OCI-LY1 (cell line): ENCODE measurements around the gene ST7L.

ENCODE experiments used
- EZH2 ChIP-seq: fragments of 200-600 bp; sonication (generic), shearing (Covaris generic); IDR thresholded peaks from 2 replicates; pipeline ENCODE4 v1.8.0; 2017; ENCODE audit warnings: borderline replicate concordance, mixed run types, mild to moderate bottlenecking, antibody characterized with exemption, low read length, moderate library complexity, mixed read lengths
- TF ChIP-seq, protein P1 (sequence below): fragments of 200-600 bp; sonication (generic), shearing (Covaris generic); IDR thresholded peaks from 2 replicates; pipeline ENCODE4 v1.5.1; 2017; ENCODE audit warnings: mild to moderate bottlenecking, antibody characterized with exemption, low read length, moderate library complexity, mixed read lengths

DNA sequence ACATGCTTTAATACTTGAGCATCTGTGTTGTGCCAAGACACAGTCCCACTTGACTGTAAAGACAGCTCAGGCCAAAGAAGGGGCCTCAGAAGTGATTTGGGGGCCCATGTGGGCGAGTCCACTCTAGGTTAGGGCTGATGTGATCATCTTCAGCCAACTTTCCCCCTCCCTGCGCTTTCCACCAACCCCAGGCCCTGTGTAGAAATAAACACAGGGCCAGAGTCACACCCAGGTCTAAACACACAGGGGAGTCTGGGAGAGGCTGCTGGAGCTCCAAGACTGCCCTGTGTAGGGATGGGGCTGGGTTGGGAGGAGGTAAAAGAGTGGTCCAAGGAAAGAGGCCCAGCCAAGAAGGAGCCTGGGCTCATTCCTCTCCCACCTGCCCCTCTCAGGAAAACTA lies 112.6 kb downstream of the ST7L start:
- TF ChIP-seq, protein P1, sequence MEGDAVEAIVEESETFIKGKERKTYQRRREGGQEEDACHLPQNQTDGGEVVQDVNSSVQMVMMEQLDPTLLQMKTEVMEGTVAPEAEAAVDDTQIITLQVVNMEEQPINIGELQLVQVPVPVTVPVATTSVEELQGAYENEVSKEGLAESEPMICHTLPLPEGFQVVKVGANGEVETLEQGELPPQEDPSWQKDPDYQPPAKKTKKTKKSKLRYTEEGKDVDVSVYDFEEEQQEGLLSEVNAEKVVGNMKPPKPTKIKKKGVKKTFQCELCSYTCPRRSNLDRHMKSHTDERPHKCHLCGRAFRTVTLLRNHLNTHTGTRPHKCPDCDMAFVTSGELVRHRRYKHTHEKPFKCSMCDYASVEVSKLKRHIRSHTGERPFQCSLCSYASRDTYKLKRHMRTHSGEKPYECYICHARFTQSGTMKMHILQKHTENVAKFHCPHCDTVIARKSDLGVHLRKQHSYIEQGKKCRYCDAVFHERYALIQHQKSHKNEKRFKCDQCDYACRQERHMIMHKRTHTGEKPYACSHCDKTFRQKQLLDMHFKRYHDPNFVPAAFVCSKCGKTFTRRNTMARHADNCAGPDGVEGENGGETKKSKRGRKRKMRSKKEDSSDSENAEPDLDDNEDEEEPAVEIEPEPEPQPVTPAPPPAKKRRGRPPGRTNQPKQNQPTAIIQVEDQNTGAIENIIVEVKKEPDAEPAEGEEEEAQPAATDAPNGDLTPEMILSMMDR: no peak
- no peak for TF ChIP-seq EZH2
